ENCODE measurements around the gene TMTC3. TPM values are rescaled to one million over a fixed set of nuclear protein-coding genes. Genes with fewer than 3 reads are reported as not detected.
A peak's percentile ranks its signal among the peaks of the same experiment; 100 is the strongest.
"Not testable (repeated sequence)": the region's sequence is repeated elsewhere in the genome, so short reads cannot be mapped to it uniquely, and the experiment has no call there.

Gene TMTC3
- total RNA-seq (1 to 10 TPM; 5.6 to 6.0 TPM), total RNA-seq (24.0 to 25.8 reads per million in 2 donors)

DNA sequence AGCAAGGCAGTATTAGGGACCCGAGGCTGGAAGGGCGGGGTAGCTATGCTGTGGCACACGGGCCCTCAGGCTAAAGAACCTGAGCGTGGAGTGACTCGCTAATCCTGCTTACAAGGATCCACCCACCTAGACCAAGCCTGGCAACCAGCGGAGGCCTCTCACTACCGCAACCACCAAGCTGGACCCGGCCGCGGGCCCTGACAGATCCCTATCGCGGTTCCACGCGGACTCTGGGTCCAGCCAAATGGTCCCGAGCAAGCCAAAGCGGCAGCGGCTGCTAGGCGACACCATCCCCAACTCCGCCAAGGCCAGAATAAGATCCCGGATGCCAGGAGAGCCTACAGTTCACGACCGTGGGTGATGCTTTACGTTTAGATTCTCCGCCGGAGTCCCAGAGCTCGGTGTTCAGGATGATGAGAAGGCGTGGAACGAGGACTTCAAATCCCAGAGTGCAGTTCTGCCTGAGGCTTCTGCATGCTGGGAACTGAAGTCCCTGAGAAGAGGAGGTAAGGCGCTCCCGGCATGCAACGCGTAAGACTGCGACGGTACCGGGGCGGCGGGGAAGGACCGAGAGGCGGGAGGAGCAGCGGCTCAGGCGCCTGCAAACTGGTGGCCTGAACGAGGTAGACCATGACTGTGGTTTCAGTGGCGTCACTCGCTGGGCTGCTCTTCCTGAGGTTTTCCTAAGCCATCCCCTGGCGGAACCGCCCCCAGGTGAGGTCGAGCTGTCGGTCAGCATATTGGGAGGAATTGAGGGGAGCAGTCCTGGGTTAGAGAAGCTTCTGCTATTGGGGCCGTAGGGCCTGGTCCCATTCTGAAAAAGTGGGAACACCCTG lies at the start of gene TMTC3, which contains the start of gene CEP290:
TMTC3 (plus strand) TSS at position 534 of the 836 bp plus-strand sequence. CDS start 6,009 bp downstream, outside the sequence.
CEP290 (minus strand) TSS at position 315 of the 836 bp plus-strand sequence. CDS start 781 bp downstream, outside the sequence.
- ATAC-seq, result peak; percentile 95
- Mint-ChIP-seq H3K4me1 (peaks cover 38% of the 10 kb centered on the region), H3K36me3 (ENCODE audit: low read depth) (peaks cover 18% of the 10 kb centered on the region), H3K4me3 (peak within 1 kb of the TSS; percentile 97), H3K27me3 (no peaks in the 10 kb centered on the region), H3K27ac (peak within 1 kb of the TSS; percentile 96)
- peak; percentile 85 to 88 (median 86) for DNase-seq
- H3K9me3 ChIP-seq (ENCODE audit: control insufficient read depth, low read length, poor library complexity, severe bottlenecking), result no peaks in the 10 kb centered on the region

DNA sequence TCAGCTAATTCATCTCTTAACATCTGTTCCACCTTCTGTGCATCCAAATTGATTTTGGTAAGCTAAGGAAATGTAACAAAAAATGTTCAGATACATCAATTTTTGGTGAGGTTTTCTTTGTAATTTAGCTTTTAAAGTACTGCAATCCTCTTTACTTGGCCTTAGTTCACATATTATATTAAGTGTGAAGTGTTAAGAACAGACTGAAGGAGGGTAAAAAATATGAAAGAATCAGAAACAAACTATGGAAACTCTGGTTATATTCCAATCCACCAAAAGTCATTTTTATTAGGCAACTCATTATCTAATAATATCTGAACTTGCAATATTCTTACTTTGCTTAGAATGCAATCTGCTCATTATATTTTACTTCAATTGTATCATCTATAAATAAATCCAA lies 49.3 kb upstream of the TMTC3 start:
- H3K36me3 Mint-ChIP-seq (ENCODE audit: low read depth), result peaks cover 6% of the 10 kb centered on the region
- H3K27me3 Mint-ChIP-seq, result no peaks in the 10 kb centered on the region
- no peak overlapping the region for H3K4me3 Mint-ChIP-seq
- no peaks in the 10 kb centered on the region for H3K9me3 ChIP-seq (ENCODE audit: control insufficient read depth, low read length, poor library complexity, severe bottlenecking)
- DNase-seq (no peak), ATAC-seq (no peak)
- no peak overlapping the region for H3K27ac Mint-ChIP-seq
- H3K4me1 Mint-ChIP-seq, result no peaks in the 10 kb centered on the region

GRCh38 chr12:88093573-88093972 lies 48.5 kb upstream of the TMTC3 start:
- Mint-ChIP-seq H3K4me1 (peaks cover under 1% of the 10 kb centered on the region), H3K27ac (no peak overlapping the region), H3K27me3 (no peaks in the 10 kb centered on the region), H3K4me3 (no peak overlapping the region), H3K36me3 (ENCODE audit: low read depth) (peaks cover 7% of the 10 kb centered on the region)
- DNase-seq, result no peak
- ATAC-seq, result no peak
- H3K9me3 ChIP-seq (ENCODE audit: control insufficient read depth, low read length, poor library complexity, severe bottlenecking), result no peaks in the 10 kb centered on the region

DNA sequence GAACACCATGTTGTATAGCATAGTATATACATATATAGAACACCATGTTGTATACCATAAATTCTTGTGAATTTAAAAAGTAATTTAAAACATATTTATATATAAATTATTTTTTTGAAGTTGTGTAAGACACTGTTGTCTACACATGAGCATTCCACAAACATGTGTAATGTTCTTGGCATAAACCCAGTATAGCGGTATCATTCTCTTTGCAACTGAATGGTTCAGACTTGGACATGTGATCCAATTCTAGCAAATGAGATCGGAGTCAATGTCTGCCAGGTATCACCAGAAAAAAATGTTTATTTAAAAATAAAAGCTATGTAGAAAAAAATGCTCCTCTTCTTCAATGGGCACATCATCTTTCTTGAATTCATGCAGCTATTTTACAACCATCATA lies 34.1 kb upstream of the TMTC3 start:
- no peak overlapping the region for H3K27ac Mint-ChIP-seq
- H3K9me3 ChIP-seq (ENCODE audit: control insufficient read depth, low read length, poor library complexity, severe bottlenecking), result no peaks in the 10 kb centered on the region
- H3K4me1 Mint-ChIP-seq, result peaks cover 2% of the 10 kb centered on the region
- H3K36me3 Mint-ChIP-seq (ENCODE audit: low read depth), result peaks cover 7% of the 10 kb centered on the region
- no peaks in the 10 kb centered on the region for H3K27me3 Mint-ChIP-seq
- DNase-seq (no peak), ATAC-seq (no peak)
- H3K4me3 Mint-ChIP-seq, result no peak overlapping the region

- H3K36me3 Mint-ChIP-seq (ENCODE audit: low read depth), result peaks cover 12% of the 10 kb centered on the region
Measured at GRCh38 chr12:88111074-88111652, 30.9 kb upstream of the TMTC3 start.

GRCh38 chr12:88113871-88114270 lies 28.2 kb upstream of the TMTC3 start:
- Mint-ChIP-seq H3K27me3 (no peaks in the 10 kb centered on the region), H3K4me1 (peaks cover 2% of the 10 kb centered on the region), H3K36me3 (ENCODE audit: low read depth) (peaks cover 9% of the 10 kb centered on the region), H3K27ac (no peak overlapping the region), H3K4me3 (no peak overlapping the region)
- no peak for ATAC-seq
- no peak for DNase-seq
- H3K9me3 ChIP-seq (ENCODE audit: control insufficient read depth, low read length, poor library complexity, severe bottlenecking), result no peaks in the 10 kb centered on the region

More at GRCh38 chr12:88111074-88111652, 30.9 kb upstream of the TMTC3 start:
- H3K4me1 Mint-ChIP-seq, result peaks cover 2% of the 10 kb centered on the region
- no peak overlapping the region for H3K27ac Mint-ChIP-seq
- no peak for ATAC-seq
- no peaks in the 10 kb centered on the region for H3K9me3 ChIP-seq (ENCODE audit: control insufficient read depth, low read length, poor library complexity, severe bottlenecking)
- no peak overlapping the region for H3K4me3 Mint-ChIP-seq
- H3K27me3 Mint-ChIP-seq, result no peaks in the 10 kb centered on the region
- DNase-seq, result no peak

- ATAC-seq (no peak), DNase-seq (no peak)
- H3K36me3 Mint-ChIP-seq (ENCODE audit: low read depth), result peaks cover 2% of the 10 kb centered on the region
- no peaks in the 10 kb centered on the region for H3K4me1 Mint-ChIP-seq
- H3K4me3 Mint-ChIP-seq, result no peak overlapping the region
- no peaks in the 10 kb centered on the region for H3K9me3 ChIP-seq (ENCODE audit: control insufficient read depth, low read length, poor library complexity, severe bottlenecking)
- no peaks in the 10 kb centered on the region for H3K27me3 Mint-ChIP-seq
- no peak overlapping the region for H3K27ac Mint-ChIP-seq
Measured at GRCh38 chr12:88122666-88123065, 19.4 kb upstream of the TMTC3 start.

GRCh38 chr12:88127099-88127498 lies 15.0 kb upstream of the TMTC3 start:
- no peak for ATAC-seq
- DNase-seq, result no peak
- H3K4me1 Mint-ChIP-seq, result no peaks in the 10 kb centered on the region
- H3K27me3 Mint-ChIP-seq, result no peaks in the 10 kb centered on the region
- no peak overlapping the region for H3K4me3 Mint-ChIP-seq
- no peak overlapping the region for H3K27ac Mint-ChIP-seq
- peaks cover 2% of the 10 kb centered on the region for H3K36me3 Mint-ChIP-seq (ENCODE audit: low read depth)
- no peaks in the 10 kb centered on the region for H3K9me3 ChIP-seq (ENCODE audit: control insufficient read depth, low read length, poor library complexity, severe bottlenecking)

DNA sequence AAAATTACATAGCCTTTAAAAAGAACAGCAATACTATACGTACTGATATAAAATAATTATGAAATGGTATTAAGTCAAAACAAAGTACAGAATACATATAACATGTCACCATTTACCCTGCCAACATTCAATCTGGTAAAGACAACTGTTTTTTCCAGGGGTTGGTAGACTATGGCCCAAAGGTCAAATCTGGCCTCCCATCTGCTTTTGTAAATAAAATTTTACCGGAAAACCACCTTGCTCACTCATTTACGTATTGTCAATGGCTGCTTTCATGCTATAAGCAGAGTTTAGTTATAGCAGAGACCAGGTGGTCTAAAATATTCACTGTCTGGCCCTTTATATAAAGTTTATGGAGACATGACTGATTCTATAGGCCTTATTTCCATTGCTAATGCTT lies 14.3 kb upstream of the TMTC3 start:
- no peak for ATAC-seq
- H3K36me3 Mint-ChIP-seq (ENCODE audit: low read depth), result peaks cover 2% of the 10 kb centered on the region
- no peak overlapping the region for H3K27ac Mint-ChIP-seq
- H3K4me1 Mint-ChIP-seq, result no peaks in the 10 kb centered on the region
- DNase-seq, result no peak
- H3K4me3 Mint-ChIP-seq, result no peak overlapping the region
- H3K27me3 Mint-ChIP-seq, result no peaks in the 10 kb centered on the region
- H3K9me3 ChIP-seq (ENCODE audit: control insufficient read depth, low read length, poor library complexity, severe bottlenecking), result no peaks in the 10 kb centered on the region

- DNase-seq (no peak), ATAC-seq (no peak)
- no peaks in the 10 kb centered on the region for H3K27me3 Mint-ChIP-seq
- H3K4me1 Mint-ChIP-seq, result peaks cover 3% of the 10 kb centered on the region
- no peak overlapping the region for H3K27ac Mint-ChIP-seq
- no peaks in the 10 kb centered on the region for H3K9me3 ChIP-seq (ENCODE audit: control insufficient read depth, low read length, poor library complexity, severe bottlenecking)
- H3K36me3 Mint-ChIP-seq (ENCODE audit: low read depth), result peaks cover 9% of the 10 kb centered on the region
- H3K4me3 Mint-ChIP-seq, result no peak overlapping the region
Measured at GRCh38 chr12:88132392-88132791, 9.7 kb upstream of the TMTC3 start.

DNA sequence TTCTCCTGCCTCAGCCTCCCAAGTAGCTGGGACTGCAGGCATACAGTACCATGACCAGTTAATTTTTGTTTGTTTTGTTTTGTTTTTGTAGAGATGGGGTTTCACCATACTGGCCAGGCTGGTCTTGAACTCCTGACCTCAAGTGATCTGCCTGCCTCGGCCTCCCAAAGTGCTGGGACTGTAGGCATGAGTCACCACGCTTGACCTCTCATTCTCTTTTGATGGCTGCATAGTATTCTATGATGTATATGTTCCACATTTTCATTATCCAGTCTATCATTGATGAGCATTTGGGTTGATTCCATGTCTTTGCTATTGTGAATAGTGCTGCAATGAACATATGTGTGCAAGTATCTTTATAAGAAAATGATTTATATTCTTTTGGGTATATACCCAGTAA lies 8.9 kb upstream of the TMTC3 start:
- not testable (repeated sequence) for H3K27ac Mint-ChIP-seq; ATAC-seq; H3K27me3 Mint-ChIP-seq; H3K9me3 ChIP-seq (ENCODE audit: control insufficient read depth, low read length, poor library complexity, severe bottlenecking); H3K4me3 Mint-ChIP-seq; DNase-seq
- Mint-ChIP-seq H3K36me3 (ENCODE audit: low read depth) (peaks cover 17% of the 10 kb centered on the region), H3K4me1 (peaks cover 11% of the 10 kb centered on the region)

DNA sequence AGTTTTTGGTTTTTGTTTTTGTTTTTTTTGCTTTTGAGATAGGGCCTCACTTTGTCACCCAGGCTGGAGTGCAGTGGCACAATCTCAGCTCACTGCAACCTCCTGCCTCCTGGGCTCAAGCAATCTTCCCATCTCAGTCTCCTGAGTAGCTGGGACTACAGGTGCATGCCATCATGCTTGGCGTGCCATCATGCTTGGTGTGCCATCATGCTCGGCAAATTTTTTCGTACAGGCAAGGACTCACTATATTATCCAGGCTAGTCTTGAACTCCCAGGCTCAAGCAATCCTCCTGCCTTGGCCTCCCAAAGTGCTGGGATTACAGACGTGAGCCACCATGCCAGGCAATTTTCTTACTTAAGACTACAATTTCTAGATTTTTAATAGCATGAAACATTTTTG lies 2.4 kb upstream of the TMTC3 start:
- not testable (repeated sequence) for H3K27ac Mint-ChIP-seq; H3K4me3 Mint-ChIP-seq; H3K9me3 ChIP-seq (ENCODE audit: control insufficient read depth, low read length, poor library complexity, severe bottlenecking); DNase-seq; H3K27me3 Mint-ChIP-seq; ATAC-seq
- peaks cover 30% of the 10 kb centered on the region for H3K4me1 Mint-ChIP-seq
- H3K36me3 Mint-ChIP-seq (ENCODE audit: low read depth), result peaks cover 16% of the 10 kb centered on the region

- peaks cover 18% of the 10 kb centered on the region for H3K36me3 Mint-ChIP-seq (ENCODE audit: low read depth)
- H3K27me3 Mint-ChIP-seq, result no peaks in the 10 kb centered on the region
- no peaks in the 10 kb centered on the region for H3K9me3 ChIP-seq (ENCODE audit: control insufficient read depth, low read length, poor library complexity, severe bottlenecking)
- no peak for DNase-seq
- peak overlapping the region; percentile 97 for H3K4me3 Mint-ChIP-seq
- no peak for ATAC-seq
- peak overlapping the region; percentile 96 for H3K27ac Mint-ChIP-seq
- peaks cover 38% of the 10 kb centered on the region for H3K4me1 Mint-ChIP-seq
Measured at GRCh38 chr12:88141425-88141773, 708 bp upstream of the TMTC3 start.
